T47D (cell line): Measurements from ENCODE around the gene VCL.
"Not testable (repeated sequence)": the region's sequence is repeated elsewhere in the genome, so short reads cannot be mapped to it uniquely, and the experiment has no call there.

Experiments
- DNase-seq, 2 experiments: peaks; one replicate each; pipeline versions ENCODE4 v3.0.0 to v3.0.0-alpha.2; 2011 to 2012; ENCODE audit warnings: low read depth in 1 of 2, low spot score in 1 of 2
- JUND ChIP-seq: IDR thresholded peaks from 2 replicates; pipeline ENCODE4 v1.6.1; 2012; ENCODE audit warnings: low read depth
- in situ Hi-C: cut with HindIII; loops from 2 replicates; pipeline ENCODE4 v1.10.0; 2016; ENCODE audit warnings: low sequenced_read_pairs, low pct_unique_long_range_greater_than_20kb

The VCL gene

GRCh38 chr10:73997787-73998622, at the start of gene VCL:
TSS of gene VCL (plus strand) at chr10:73998116. CDS start at chr10:73998208, 92 bp downstream.
- no peak for TF ChIP-seq JUND
- in situ Hi-C loops, result no loop called here
- peak; percentile 86 to 99 for DNase-seq

GRCh38 chr10:73948947-73949633, 48.8 kb upstream of the VCL start:
- no peak for DNase-seq
- no peak for TF ChIP-seq JUND
- in situ Hi-C loops, result no loop called here

GRCh38 chr10:73950155-73950948, 47.6 kb upstream of the VCL start:
- no peak for DNase-seq
- in situ Hi-C loops, result no loop called here
- TF ChIP-seq JUND, result no peak

- in situ Hi-C loops, result no loop called here
- no peak for DNase-seq
- TF ChIP-seq JUND, result no peak
Measured at GRCh38 chr10:73953665-73954064, 44.3 kb upstream of the VCL start.

GRCh38 chr10:73954737-73955136, 43.2 kb upstream of the VCL start:
- no peak for DNase-seq
- TF ChIP-seq JUND, result no peak
- in situ Hi-C loops, result no loop called here

GRCh38 chr10:73955719-73956118, 42.2 kb upstream of the VCL start:
- in situ Hi-C loops, result no loop called here
- no peak for DNase-seq
- no peak for TF ChIP-seq JUND

- in situ Hi-C loops, result no loop called here
- DNase-seq, result peak in 1 of 2 experiments; percentile 19
- TF ChIP-seq JUND, result no peak
Measured at GRCh38 chr10:73956476-73957359, 41.2 kb upstream of the VCL start.

DNA sequence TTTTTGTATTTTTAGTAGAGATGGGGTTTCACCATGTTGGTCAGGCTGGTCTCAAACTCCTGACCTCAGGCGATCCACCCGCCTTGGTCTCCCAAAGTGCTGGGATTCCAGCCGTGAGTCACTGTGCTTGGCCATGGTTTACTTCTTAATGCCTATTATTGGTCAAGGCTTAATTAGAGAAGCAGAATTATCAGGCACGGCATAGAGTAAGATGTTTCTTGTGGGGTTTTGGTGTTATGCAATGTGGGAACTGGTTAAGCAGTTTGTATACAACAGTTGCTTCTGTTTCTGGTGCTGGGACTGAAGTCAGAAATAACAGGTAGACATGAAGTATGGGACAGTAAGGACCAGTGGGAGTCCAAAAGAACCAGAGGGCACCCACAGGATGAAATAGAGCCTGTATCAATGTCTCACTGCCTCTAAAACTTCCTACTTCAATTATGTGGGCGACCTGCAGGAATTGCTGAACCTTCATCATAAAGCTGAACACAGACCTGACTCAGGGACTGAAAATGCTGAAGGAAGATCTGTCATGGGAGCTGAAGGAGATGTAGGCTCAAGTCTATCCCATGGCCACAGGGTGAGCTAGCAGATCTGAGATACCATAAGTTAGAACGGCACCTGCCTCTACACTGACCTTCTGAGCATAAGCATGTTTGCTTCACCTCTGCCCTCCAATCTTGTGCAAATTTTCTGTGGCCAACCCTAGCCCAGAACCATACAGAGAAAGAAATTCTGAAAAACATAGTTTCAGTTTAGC, 38.3 kb upstream of the VCL start:
- DNase-seq, result no peak
- in situ Hi-C loops, result no loop called here
- no peak for TF ChIP-seq JUND

DNA sequence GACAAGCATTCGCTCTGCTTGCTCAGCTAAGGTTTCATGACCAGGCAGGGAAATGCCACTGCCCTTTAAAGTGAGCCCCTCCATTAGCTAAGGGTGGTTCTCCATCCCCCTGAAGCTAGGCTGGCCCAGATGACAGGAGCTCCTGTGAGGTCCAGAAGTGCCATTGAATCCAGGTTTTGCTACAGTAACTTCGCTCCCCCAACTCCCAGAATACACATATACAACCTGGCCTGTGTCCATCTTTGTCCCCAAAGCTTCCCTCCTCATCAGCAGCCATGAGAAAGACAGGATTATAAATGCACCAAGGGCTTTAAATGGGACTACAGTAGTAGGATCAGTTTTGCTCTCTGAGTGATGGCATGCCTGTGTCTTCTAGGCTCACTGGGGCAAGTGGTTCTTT, 35.5 kb upstream of the VCL start:
- no peak for DNase-seq
- no peak for TF ChIP-seq JUND
- in situ Hi-C loops, result no loop called here

DNA sequence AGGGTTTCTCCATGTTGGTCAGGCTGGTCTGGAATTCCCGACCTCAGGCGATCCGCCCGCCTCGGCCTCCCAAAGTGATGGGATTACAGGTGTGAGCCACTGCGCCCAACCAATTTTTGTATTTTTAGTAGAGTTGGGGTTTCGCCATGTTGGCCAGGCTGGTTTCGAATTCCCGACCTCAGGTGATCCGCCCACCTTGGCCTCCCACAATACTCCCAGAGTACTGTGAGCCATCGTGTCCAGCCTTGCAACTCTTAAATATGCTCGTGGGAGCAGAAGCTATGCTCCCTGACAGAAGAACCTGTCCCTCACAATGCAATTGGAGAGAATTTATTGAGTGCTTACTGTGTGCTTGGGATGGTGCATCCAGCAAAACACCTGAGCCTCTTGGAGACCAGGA, 34.4 kb upstream of the VCL start:
- DNase-seq, in situ Hi-C loops: not testable (repeated sequence)

GRCh38 chr10:73964743-73965142, 33.2 kb upstream of the VCL start:
- no peak for DNase-seq
- in situ Hi-C loops, result no loop called here
- no peak for TF ChIP-seq JUND

DNA sequence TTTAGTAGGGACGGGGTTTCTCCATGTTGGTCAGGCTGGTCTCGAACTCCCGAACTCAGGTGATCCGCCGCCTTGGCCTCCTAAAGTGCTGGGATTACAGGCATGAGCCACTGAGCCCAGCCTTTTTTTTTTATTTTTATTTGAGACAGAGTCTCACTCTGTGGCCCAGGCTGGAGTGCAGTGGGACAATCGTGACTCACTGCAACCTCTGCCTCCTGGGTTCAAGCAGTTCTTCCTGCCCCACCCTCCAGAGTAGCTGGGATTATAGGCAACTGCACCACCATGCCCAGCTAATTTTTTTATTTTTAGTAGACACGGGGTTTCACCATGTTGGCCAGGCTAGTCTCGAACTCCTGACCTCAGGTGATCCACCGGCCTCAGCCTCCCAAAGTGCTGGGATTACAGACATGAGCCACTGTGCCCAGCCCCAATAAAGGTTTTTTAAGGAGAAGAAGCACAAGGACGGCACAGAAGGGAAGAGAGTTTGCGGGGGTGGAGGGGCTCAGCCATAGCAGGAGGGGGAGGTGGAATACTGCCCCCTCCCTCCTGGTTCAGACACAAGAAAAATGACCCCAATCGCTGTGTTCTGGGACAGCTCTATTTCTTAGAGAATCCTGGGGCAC, 32.5 kb upstream of the VCL start:
- DNase-seq, in situ Hi-C loops: not testable (repeated sequence)
